Astrocyte of the hippocampus (primary cell): ENCODE measurements around the gene ALG10B.
"Not testable (repeated sequence)": the region's sequence is repeated elsewhere in the genome, so short reads cannot be mapped to it uniquely, and the experiment has no call there.

Source experiments
- DNase-seq: peaks from one replicate; pipeline ENCODE4 v3.0.0; 2011; ENCODE audit warnings: low read depth, low spot score

The ALG10B gene

GRCh38 chr12:38316391-38317129, at the start of gene ALG10B:
TSS of gene ALG10B (plus strand) at chr12:38316774. CDS start at chr12:38316894, 120 bp downstream.
- DNase-seq = peak; percentile 98

- no peak for DNase-seq
These were observed 48.0 kb upstream of the ALG10B start for GRCh38 chr12:38268612-38269011.

GRCh38 chr12:38269897-38270296, 46.7 kb upstream of the ALG10B start:
- no peak for DNase-seq

- no peak for DNase-seq
These were observed 36.8 kb upstream of the ALG10B start for GRCh38 chr12:38279756-38280155.

GRCh38 chr12:38282886-38283285, 33.7 kb upstream of the ALG10B start:
- DNase-seq = no peak

GRCh38 chr12:38289396-38289795, 27.2 kb upstream of the ALG10B start:
- DNase-seq = no peak

- no peak for DNase-seq
These were observed 25.4 kb upstream of the ALG10B start for GRCh38 chr12:38291160-38291559.

- not testable (repeated sequence) for DNase-seq
These were observed 13.6 kb upstream of the ALG10B start for GRCh38 chr12:38302972-38303371.

GRCh38 chr12:38321966-38322365, 5.4 kb downstream of the ALG10B start:
- not testable (repeated sequence) for DNase-seq

GRCh38 chr12:38324912-38325311, 8.3 kb downstream of the ALG10B start:
- DNase-seq = no peak

GRCh38 chr12:38327356-38327755, 10.8 kb downstream of the ALG10B start:
- DNase-seq = no peak

GRCh38 chr12:38328306-38328895, 11.8 kb downstream of the ALG10B start:
- peak; percentile 44 for DNase-seq

GRCh38 chr12:38330414-38330813, 13.8 kb downstream of the ALG10B start:
- DNase-seq = not testable (repeated sequence)

GRCh38 chr12:38332814-38333213, 16.2 kb downstream of the ALG10B start:
- no peak for DNase-seq

- DNase-seq = no peak
These were observed 25.9 kb downstream of the ALG10B start for GRCh38 chr12:38342444-38342843.

GRCh38 chr12:38343256-38343655, 26.7 kb downstream of the ALG10B start:
- DNase-seq = not testable (repeated sequence)

GRCh38 chr12:38343916-38344315, 27.3 kb downstream of the ALG10B start:
- DNase-seq = not testable (repeated sequence)

- no peak for DNase-seq
These were observed 34.0 kb downstream of the ALG10B start for GRCh38 chr12:38350342-38351174.

- not testable (repeated sequence) for DNase-seq
These were observed 34.6 kb downstream of the ALG10B start for GRCh38 chr12:38351175-38351508.

GRCh38 chr12:38367506-38367905, 50.9 kb downstream of the ALG10B start:
- DNase-seq = no peak

- DNase-seq = no peak
These were observed 53.7 kb downstream of the ALG10B start for GRCh38 chr12:38370311-38370710.

GRCh38 chr12:38373784-38374183, 57.2 kb downstream of the ALG10B start:
- DNase-seq = no peak
